ENCODE data around the gene RELN.

Gene RELN

DNA sequence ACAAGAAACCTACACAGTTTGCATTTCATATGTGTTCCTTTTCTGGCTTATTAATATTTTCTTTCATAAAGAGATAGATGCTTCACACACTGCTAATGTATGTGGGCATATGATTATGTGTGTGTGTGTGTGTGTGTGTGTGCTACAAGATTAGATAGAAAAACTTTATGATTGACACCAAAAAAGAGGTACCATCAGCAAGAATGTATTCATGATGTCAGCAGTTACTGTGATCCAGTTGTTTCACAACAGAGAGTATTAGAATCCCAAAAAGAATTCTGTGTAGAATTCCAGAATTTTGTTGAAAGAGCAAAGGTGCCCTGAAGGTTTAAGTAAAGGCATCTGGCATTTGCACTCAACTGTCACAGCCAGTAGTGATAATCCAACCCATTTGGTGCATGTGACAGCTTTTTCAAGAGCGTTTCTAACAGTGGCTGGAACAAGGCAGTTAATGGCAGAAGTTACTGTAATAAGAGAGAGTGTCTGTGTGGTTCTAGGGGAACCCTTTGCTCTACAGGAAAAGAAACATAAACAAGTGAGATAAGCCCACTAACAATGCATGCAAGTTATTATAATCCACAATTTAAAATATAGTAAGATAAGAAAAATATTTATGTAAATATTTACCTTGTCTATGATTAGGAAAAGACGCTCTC lies 16.6 kb downstream of the RELN start:
- Mint-ChIP-seq H3K9me3 (no peaks in the 10 kb centered on the region), H3K27me3 (peaks cover 1% of the 10 kb centered on the region), H3K4me3 (no peak overlapping the region), H3K4me1 (no peaks in the 10 kb centered on the region), H3K27ac (no peak overlapping the region), H3K36me3 (no peaks in the 10 kb centered on the region)

DNA sequence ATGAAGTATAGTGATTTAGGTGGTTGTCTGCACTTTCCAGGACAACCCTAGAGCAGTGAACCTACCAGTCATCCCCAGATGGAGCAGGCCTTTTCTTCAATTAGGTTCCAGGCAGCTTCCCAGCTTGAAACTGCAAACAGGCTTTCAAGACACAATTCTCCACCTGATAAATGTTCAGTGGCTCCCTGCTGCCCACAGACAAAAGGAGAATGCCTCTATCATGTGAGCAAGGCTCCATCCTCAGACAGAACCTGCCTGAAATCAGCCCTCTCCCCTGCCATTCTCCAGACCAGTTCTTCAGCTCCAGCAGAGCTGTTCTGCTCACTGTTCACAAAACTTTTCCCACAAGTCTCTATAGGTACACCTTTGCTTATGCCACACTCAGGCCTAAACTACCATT lies 22.1 kb downstream of the RELN start:
- H3K4me3 Mint-ChIP-seq = no peak overlapping the region
- no peaks in the 10 kb centered on the region for H3K4me1 Mint-ChIP-seq
- no peaks in the 10 kb centered on the region for H3K36me3 Mint-ChIP-seq
- H3K9me3 Mint-ChIP-seq = no peaks in the 10 kb centered on the region
- H3K27ac Mint-ChIP-seq = no peak overlapping the region
- peaks cover 8% of the 10 kb centered on the region for H3K27me3 Mint-ChIP-seq

DNA sequence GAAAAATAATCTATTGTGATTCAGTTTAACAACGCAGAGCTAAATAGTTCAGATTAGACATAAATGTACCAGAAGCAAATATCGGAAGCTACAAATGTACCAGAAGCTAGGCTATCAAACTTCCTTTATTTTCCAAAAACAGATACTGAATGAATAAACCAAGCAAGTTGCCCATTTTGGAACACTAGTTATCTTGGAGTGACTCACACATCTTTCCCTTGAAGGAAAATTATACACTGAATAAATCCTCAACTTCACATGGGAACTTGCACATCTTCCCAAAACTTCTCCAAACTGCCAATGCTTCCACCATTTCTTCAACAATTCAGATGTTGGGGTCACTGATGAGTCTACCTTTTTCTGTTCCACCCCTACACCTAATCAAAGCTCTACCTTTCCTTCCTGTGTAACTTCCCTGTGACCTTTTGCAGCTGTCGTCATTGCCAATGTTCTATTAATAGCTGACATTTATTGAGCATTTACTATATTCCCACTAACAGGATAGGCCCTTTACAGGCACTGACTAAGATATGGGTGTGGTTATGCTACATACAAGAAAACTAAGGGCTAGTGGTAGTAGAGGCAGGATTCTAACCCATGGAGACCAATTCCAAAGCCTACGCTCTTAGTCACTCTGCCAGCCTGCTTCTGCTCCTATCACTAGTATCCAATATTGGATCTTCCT lies 22.7 kb downstream of the RELN start:
- no peak overlapping the region for H3K27ac Mint-ChIP-seq
- H3K4me3 Mint-ChIP-seq = no peak overlapping the region
- H3K4me1 Mint-ChIP-seq = no peaks in the 10 kb centered on the region
- no peaks in the 10 kb centered on the region for H3K36me3 Mint-ChIP-seq
- H3K9me3 Mint-ChIP-seq = no peaks in the 10 kb centered on the region
- peaks cover 8% of the 10 kb centered on the region for H3K27me3 Mint-ChIP-seq

DNA sequence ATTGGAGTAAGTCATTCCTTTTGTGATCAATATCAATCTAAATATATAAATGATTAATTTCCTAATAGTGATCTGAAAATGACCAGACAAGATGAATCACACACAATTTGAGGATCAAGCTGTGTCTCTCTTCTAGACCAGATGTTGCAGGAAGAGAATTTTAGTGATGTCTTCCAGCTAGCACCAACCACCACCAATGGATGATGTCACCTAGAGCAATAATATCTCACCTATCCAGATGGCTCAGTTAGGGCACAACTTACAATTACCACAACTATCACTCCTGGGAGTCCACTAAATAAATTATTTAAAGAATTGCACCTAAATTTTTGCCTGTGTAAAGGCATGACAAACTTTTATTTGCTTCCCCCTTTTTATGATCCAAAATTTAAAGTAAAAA lies 25.2 kb downstream of the RELN start:
- H3K4me3 Mint-ChIP-seq = no peak overlapping the region
- H3K27ac Mint-ChIP-seq = no peak overlapping the region
- no peaks in the 10 kb centered on the region for H3K36me3 Mint-ChIP-seq
- H3K27me3 Mint-ChIP-seq = peaks cover 8% of the 10 kb centered on the region
- no peaks in the 10 kb centered on the region for H3K9me3 Mint-ChIP-seq
- no peaks in the 10 kb centered on the region for H3K4me1 Mint-ChIP-seq

DNA sequence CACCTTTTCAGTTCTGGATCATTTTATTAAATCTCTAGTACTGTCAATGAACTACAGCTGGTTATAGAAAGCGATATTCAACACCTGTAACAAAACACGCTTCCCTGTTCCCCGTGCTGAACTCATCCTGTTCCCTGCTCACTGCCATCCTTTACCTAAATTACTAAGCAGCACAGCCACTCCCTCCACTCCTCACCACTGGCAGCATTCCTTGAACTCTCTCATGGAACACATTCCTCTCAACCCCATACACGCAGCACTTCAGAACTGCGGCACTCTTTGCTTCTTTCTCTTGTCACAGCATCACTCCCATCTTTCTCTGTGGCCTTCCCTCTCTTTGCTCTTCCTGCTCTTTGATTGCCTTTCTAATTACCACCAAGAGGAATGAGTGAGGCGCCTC lies 27.4 kb downstream of the RELN start:
- H3K36me3 Mint-ChIP-seq = no peaks in the 10 kb centered on the region
- no peaks in the 10 kb centered on the region for H3K9me3 Mint-ChIP-seq

DNA sequence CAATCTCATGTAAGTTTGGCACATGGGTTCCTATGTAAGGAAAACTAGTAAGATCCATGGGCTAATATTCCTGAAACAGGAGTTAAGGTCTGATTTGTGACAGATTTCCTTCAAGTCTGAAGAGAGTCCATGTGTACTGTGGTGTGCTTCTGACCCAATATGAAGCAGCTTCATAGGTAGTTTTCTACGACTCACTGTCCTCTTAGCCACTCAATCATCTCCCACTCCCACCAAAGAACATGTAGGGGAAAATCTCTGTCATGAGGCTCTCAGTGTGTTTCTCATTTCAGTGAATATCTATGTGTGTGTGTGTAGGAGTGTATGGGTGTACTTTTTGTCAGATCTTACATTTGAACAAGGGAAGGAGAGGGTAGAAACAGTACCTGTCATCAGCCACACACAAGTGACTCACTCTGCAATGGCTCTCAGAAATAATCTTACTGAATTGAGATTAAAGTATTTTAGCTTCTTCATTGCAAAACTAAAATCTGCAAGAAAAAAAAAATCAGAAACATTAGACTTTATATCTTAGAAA lies 31.1 kb downstream of the RELN start:
- Mint-ChIP-seq H3K36me3 (no peaks in the 10 kb centered on the region), H3K4me3 (no peak overlapping the region), H3K27me3 (peaks cover 7% of the 10 kb centered on the region), H3K4me1 (no peaks in the 10 kb centered on the region), H3K27ac (no peak overlapping the region), H3K9me3 (no peaks in the 10 kb centered on the region)

More for the DNA sequence above, 27.4 kb downstream of the RELN start:
- H3K4me1 Mint-ChIP-seq = no peaks in the 10 kb centered on the region
- peaks cover 6% of the 10 kb centered on the region for H3K27me3 Mint-ChIP-seq
- H3K4me3 Mint-ChIP-seq = no peak overlapping the region
- no peak overlapping the region for H3K27ac Mint-ChIP-seq

DNA sequence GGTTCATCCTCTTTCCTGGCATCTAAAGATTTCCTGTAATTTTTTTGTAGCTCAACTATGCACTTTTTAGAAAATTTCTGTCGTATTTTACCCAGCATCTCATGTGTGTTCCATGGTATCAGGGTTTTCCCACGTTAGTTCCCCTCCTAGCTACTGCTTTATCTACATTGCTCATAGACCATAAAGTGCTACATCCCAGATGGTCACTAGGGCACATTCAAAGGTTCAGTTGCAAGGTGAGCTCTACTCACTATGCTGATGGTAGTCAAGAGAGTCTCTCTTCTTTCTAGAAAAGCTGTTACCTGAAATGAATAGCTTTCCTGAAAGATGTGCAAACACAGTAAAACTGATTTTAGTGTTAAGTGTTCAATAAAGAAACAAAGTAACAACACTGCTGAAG lies 33.5 kb downstream of the RELN start:
- H3K36me3 Mint-ChIP-seq = no peaks in the 10 kb centered on the region
- no peaks in the 10 kb centered on the region for H3K9me3 Mint-ChIP-seq
- H3K4me1 Mint-ChIP-seq = no peaks in the 10 kb centered on the region
- no peak overlapping the region for H3K27ac Mint-ChIP-seq
- peaks cover 4% of the 10 kb centered on the region for H3K27me3 Mint-ChIP-seq
- no peak overlapping the region for H3K4me3 Mint-ChIP-seq

DNA sequence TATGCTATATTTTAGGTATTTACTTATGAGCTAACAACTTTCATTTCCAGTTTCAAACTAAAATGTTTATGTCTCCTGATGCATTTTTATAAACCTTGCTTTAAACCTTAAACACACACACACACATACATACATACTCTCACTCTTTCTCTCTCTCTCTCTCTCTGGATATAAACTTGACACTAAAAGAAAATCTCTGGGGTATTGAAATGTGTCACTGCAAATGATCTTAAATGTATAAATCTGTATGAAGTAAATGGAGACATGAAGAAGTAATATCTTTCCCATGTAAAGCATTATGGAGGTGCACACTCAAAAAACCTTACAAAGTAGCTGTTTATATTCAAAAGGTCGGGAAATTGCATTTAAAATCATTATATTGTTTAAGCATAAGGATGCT lies 37.0 kb downstream of the RELN start:
- no peaks in the 10 kb centered on the region for H3K36me3 Mint-ChIP-seq
- H3K4me1 Mint-ChIP-seq = no peaks in the 10 kb centered on the region
- no peak overlapping the region for H3K4me3 Mint-ChIP-seq
- H3K27me3 Mint-ChIP-seq = peaks cover 4% of the 10 kb centered on the region
- H3K9me3 Mint-ChIP-seq = no peaks in the 10 kb centered on the region
- no peak overlapping the region for H3K27ac Mint-ChIP-seq

DNA sequence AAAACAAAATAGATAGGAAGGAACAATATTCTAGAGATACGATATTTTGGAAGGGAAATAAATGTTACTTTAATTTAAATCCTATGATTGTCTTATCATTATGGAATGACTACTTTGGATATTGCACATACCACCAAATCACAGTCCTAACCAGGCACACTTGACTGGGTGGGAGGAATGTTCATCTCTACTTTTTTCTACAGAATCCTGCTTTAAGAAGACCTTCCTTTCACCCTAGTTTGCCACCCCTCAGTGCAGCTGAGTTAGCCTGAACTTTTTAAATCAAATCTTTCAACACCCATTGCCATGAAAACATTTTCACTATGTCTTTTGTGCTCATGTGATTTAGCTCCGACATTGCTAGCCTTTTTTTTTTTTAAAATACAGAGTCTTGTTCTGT lies 38.1 kb downstream of the RELN start:
- Mint-ChIP-seq H3K27me3 (peaks cover 8% of the 10 kb centered on the region), H3K4me3 (no peak overlapping the region), H3K36me3 (no peaks in the 10 kb centered on the region), H3K4me1 (no peaks in the 10 kb centered on the region), H3K27ac (no peak overlapping the region), H3K9me3 (no peaks in the 10 kb centered on the region)

DNA sequence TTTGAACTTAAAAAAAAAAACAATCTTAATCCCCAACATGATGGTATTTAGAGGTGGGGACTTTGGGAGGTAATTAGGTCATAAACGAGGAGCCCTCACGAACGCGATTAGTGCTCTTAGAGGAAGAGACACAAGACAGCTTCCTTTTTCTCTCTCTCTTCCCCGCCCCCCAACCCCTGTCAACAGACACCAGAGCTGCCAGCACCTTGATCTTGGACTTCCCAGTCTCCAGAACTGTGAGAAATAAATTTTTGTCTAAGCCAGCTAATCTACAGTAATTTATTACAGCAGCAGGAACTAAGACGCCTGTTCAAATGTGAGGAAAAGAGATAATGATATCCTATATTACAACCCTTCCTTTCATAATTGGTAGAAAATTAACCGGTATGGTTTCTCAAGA lies 40.1 kb downstream of the RELN start:
- no peak overlapping the region for H3K27ac Mint-ChIP-seq
- H3K36me3 Mint-ChIP-seq = no peaks in the 10 kb centered on the region
- no peaks in the 10 kb centered on the region for H3K9me3 Mint-ChIP-seq
- H3K4me3 Mint-ChIP-seq = no peak overlapping the region
- no peaks in the 10 kb centered on the region for H3K4me1 Mint-ChIP-seq
- peaks cover 7% of the 10 kb centered on the region for H3K27me3 Mint-ChIP-seq

DNA sequence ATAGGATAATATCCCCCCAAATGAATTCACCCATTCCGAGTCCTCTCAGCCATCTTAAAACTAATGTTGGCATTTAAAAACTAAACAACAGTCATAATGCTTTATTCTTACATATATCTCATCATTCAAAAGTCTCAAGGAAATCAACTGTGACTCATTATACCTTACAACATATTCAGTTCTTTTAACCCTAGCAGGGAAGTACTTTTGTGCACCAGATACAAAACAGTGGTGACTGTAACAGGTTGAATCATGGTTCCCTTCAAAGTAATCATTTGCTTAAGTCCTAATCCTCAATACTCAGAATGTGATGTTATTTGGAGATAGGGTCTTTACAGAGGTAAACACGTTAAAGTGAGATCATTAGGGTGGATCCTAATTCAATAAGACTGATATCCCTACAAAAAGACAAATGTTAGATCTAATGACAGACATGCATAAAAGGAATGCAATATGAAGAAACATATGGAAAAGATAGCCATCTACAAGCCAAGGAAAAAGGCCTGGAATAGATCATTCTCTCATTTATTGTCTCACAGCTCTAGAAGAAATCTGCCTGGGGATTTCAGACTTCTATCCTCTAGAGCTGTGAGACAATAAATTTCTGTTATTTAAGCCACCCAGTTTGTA lies 42.3 kb downstream of the RELN start:
- no peaks in the 10 kb centered on the region for H3K9me3 Mint-ChIP-seq
- peaks cover 8% of the 10 kb centered on the region for H3K27me3 Mint-ChIP-seq
- no peaks in the 10 kb centered on the region for H3K36me3 Mint-ChIP-seq
- no peaks in the 10 kb centered on the region for H3K4me1 Mint-ChIP-seq
- no peak overlapping the region for H3K27ac Mint-ChIP-seq
- no peak overlapping the region for H3K4me3 Mint-ChIP-seq

DNA sequence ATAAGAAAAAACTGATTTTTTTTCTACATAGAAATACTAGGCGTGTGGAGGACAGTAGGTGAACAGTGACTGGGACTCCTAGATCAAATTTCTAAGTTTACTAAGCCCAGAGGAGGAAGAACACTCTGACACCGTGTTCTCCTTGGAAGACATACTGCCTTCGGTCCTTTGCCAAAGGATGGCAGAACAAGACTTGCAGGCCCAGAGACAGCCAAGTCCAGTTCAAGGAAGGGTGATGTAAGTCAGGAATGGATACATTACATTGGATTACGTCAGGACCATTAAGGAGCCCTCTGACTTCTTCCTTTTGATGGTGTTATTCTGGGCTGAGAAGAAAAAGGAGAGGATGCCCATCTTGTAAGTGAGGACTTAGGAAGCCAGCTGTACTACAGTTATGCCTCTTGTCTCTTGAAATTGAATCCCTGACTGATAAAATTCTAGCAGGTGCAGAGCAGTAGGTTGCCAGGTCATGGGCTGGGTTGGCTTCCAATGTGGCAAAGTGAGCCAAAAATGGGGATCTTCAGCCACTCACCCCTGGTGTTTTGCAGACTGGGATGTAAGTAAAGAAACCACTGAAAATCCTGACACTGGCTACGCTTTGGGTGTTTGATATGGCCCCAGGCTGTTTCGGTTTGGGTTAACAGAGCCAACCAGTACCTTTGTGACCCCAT lies 45.1 kb downstream of the RELN start:
- Mint-ChIP-seq H3K27me3 (peaks cover 10% of the 10 kb centered on the region), H3K36me3 (no peaks in the 10 kb centered on the region), H3K27ac (no peak overlapping the region), H3K4me3 (no peak overlapping the region), H3K4me1 (no peaks in the 10 kb centered on the region), H3K9me3 (no peaks in the 10 kb centered on the region)

DNA sequence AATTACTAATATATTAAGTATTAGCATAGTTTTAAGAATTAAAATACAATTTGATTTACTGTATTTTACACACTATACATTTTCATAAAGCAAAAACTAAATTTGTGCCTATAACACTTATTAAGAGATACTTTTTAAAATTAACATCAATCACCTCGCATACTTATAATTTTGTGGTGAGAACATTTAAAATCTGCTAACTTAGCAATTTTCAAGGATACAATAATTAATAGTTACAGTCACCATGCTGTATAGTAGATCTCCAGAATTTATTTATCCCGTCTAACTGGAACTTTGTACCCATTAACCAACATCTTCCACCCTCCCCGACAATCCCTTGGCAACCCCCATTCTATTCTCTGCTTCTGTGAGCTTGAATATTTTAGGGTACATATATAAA lies 47.5 kb downstream of the RELN start:
- H3K9me3 Mint-ChIP-seq = no peaks in the 10 kb centered on the region
- H3K4me3 Mint-ChIP-seq = no peak overlapping the region
- H3K36me3 Mint-ChIP-seq = no peaks in the 10 kb centered on the region
- peaks cover 8% of the 10 kb centered on the region for H3K27me3 Mint-ChIP-seq
- H3K27ac Mint-ChIP-seq = no peak overlapping the region
- H3K4me1 Mint-ChIP-seq = no peaks in the 10 kb centered on the region

DNA sequence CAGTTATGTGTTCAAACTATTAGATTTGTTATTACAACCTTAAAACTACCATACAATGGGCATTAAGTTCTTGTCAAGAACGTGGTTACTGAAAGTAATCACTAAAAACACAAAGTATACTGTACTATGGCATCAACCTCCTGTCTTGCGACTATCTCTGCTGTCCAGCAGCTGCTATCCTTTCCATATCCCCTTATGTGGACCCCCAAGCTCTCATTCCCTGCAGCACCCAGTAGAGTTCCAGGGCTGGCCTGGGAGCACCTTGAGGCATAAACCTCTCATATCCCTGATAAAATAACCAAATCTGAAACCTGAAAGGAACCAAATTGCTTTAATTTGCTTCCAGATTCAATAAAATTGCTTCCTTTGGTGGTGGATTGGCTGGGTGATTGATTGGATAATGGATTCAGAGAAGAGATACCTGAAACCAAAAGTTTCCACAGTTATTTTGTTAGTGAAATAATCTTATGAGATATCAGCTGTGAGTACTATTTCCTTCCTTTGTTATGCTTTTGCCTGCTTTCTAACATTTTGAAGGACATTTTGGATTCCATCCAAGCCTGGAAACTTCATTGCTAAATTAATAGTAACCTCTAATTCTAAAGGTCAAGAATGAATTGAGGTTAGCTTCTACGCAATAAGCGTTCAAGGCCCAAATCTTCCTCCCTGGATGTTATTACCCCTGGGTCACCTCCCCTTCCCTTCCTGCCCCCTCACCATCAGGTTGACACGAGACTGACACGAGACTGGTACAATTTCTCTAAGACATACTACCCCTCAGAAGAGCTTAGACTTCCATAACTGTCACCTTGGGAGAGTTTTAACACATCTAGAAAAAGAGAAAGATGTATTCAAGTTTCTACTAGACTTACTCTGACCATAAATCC lies 48.8 kb downstream of the RELN start:
- H3K4me3 Mint-ChIP-seq = no peak overlapping the region
- no peak overlapping the region for H3K27ac Mint-ChIP-seq
- H3K36me3 Mint-ChIP-seq = no peaks in the 10 kb centered on the region
- peaks cover 7% of the 10 kb centered on the region for H3K27me3 Mint-ChIP-seq
- no peaks in the 10 kb centered on the region for H3K4me1 Mint-ChIP-seq
- no peaks in the 10 kb centered on the region for H3K9me3 Mint-ChIP-seq

DNA sequence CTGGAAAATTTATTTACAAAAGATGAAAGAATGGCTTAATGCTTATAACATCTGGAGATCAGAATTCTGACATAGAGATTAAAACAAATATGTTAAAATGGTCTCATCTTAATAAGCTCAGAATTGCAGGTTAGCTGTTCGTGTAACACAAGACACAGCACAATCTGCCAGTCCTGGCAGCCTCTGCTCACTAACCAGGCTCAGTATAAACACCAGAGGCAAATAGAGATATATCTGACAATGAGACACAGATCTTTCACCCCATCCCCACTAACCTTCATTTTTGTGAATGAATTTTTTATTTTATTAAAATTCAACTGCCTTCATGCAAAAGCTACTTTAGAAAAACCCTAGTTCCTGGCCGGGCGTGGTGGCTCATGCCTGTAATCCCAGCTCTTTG lies 51.8 kb downstream of the RELN start:
- Mint-ChIP-seq H3K4me1 (no peaks in the 10 kb centered on the region), H3K27me3 (peaks cover 5% of the 10 kb centered on the region), H3K27ac (no peak overlapping the region), H3K36me3 (no peaks in the 10 kb centered on the region), H3K4me3 (no peak overlapping the region), H3K9me3 (no peaks in the 10 kb centered on the region)
